GM12891 (cell line): ENCODE data around the gene RRAS2.
"Not testable (repeated sequence)": the region's sequence is repeated elsewhere in the genome, so short reads cannot be mapped to it uniquely, and the experiment has no call there.

Source experiments
- DNase-seq: peaks from one replicate; pipeline ENCODE4 v3.0.0; 2011; ENCODE audit warnings: low spot score; ENCODE audit not compliant: insufficient read length
- FAIRE-seq: peaks from 2 replicates; lab custom pipeline; 2011; peaks lifted over from hg19 to GRCh38; lab: Jason Lieb, UNC
- PAX5 ChIP-seq: IDR thresholded peaks from 2 replicates; pipeline ENCODE4 v1.6.1; 2011; ENCODE audit warnings: low read length, moderate library complexity, mild to moderate bottlenecking; ENCODE audit not compliant: insufficient read depth, severe bottlenecking
- POLR2A ChIP-seq: IDR thresholded peaks from 2 replicates; pipeline ENCODE4 v1.6.1; 2011; ENCODE audit warnings: low read depth, low read length, control low read depth
- POLR2AphosphoS5 ChIP-seq: IDR thresholded peaks from 2 replicates; pipeline ENCODE4 v1.6.1; 2011; ENCODE audit warnings: low read depth, low read length, control low read depth
- POU2F2 ChIP-seq: IDR thresholded peaks from 2 replicates; pipeline ENCODE4 v1.6.1; 2011; ENCODE audit warnings: low read depth, mild to moderate bottlenecking, control low read depth, low read length, moderate library complexity
- SPI1 ChIP-seq: IDR thresholded peaks from 2 replicates; pipeline ENCODE4 v1.6.1; 2011; ENCODE audit warnings: low read depth, low read length, control low read depth
- TAF1 ChIP-seq: IDR thresholded peaks from 2 replicates; pipeline ENCODE4 v1.6.1; 2011; ENCODE audit warnings: low read depth, low read length, control low read depth

The RRAS2 gene

DNA sequence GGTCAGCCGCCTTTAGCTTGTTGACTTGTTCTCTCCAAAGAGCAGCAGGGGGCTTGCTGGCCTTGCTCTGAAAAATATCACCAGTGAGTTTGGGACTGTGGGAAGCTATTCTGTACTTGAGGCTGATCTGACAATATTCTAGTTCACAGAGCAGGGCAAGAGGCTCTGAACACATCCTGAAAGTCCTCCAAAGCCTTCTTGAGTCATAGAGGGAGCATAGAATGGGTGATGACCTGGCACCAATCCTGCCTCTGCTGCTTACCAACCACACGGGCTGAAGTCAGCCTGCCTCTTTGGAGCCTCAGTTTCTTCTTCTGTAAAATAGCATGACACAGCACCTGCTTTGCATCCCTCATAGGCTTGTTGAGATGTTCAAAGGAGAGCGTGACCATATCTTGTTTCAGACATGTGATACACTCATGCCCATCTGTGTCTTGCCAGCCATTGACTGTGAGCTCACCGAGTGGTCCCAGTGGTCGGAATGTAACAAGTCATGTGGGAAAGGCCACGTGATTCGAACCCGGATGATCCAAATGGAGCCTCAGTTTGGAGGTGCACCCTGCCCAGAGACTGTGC lies 96.6 kb downstream of the RRAS2 start:
- FAIRE-seq (no peak), DNase-seq (no peak)
- TF ChIP-seq POLR2A (no peak), POLR2AphosphoS5 (no peak), TAF1 (no peak), POU2F2 (no peak), SPI1 (no peak), PAX5 (no peak)

- TF ChIP-seq TAF1 (no peak), POU2F2 (no peak), SPI1 (no peak), POLR2A (no peak), PAX5 (no peak), POLR2AphosphoS5 (no peak)
- DNase-seq (no peak), FAIRE-seq (no peak)
Observed at GRCh38 chr11:14261066-14261465, 97.9 kb downstream of the RRAS2 start.

GRCh38 chr11:14259878-14260277 lies 99.1 kb downstream of the RRAS2 start:
- TF ChIP-seq TAF1 (no peak), PAX5 (no peak), POU2F2 (no peak), POLR2A (no peak), POLR2AphosphoS5 (no peak), SPI1 (no peak)
- DNase-seq (no peak), FAIRE-seq (no peak)

DNA sequence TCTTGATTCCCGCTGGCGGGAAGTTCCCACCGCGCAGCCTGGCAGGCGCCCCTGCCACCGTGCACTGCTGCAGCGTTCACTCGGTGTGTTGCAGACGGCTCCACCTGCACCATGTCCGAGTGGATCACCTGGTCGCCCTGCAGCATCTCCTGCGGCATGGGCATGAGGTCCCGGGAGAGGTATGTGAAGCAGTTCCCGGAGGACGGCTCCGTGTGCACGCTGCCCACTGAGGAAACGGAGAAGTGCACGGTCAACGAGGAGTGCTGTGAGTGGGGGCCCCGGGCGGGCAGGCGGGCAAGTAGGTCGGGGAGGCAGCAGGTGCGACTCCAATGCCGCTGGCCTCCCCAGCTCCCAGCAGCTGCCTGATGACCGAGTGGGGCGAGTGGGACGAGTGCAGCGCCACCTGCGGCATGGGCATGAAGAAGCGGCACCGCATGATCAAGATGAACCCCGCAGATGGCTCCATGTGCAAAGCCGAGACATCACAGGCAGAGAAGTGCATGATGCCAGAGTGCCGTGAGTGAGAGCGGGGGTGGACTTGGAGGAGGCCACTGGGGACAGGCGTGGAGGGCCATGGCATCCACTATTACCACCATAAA lies 99.7 kb downstream of the RRAS2 start:
- FAIRE-seq (no peak), DNase-seq (no peak)
- TF ChIP-seq PAX5, result no peak
- no peak for TF ChIP-seq POLR2A
- no peak for TF ChIP-seq TAF1
- TF ChIP-seq SPI1, result no peak
- TF ChIP-seq POLR2AphosphoS5, result no peak
- no peak for TF ChIP-seq POU2F2

DNA sequence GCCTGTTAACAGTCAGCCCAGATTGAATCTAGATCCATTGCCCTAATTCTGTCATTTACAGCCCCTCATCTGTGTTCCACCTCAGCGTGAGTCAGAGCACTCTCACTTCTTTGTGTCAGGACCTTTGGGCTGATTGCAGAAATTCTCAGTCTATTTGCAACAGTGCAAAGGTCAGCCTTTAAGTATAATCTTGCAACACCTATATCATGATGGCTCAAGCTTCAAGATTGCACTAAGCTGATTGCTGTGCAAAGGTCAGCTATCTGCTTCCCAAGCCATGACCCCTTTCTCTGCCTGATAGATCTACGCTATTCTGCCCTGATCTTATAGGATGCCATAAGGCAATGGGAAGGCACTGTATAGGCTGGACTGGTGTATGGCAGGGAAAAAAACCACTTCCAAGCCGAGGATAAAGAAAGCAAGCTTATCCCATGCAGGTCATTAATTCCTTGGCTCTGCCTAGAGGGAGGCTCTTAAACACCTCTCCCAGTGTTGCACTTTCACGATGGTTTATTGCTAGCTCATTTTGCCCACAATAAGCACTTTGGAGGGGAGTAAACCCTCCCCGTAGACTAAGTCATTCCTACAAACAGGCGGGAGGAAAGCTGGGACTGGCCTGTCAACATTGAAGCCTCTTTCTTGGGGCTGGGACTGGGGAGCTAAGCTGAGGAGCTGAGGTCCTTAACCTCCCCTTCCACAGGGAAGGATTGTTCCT lies 100.6 kb downstream of the RRAS2 start:
- no peak for FAIRE-seq
- no peak for DNase-seq

GRCh38 chr11:14255238-14255534 lies 103.8 kb downstream of the RRAS2 start:
- no peak for DNase-seq
- TF ChIP-seq TAF1 (no peak), POLR2A (no peak), SPI1 (no peak), POU2F2 (no peak), PAX5 (no peak), POLR2AphosphoS5 (no peak)
- FAIRE-seq, result no peak

More for the DNA sequence above, 100.6 kb downstream of the RRAS2 start:
- TF ChIP-seq POU2F2 (no peak), TAF1 (no peak), POLR2A (no peak), PAX5 (no peak), SPI1 (no peak), POLR2AphosphoS5 (no peak)

DNA sequence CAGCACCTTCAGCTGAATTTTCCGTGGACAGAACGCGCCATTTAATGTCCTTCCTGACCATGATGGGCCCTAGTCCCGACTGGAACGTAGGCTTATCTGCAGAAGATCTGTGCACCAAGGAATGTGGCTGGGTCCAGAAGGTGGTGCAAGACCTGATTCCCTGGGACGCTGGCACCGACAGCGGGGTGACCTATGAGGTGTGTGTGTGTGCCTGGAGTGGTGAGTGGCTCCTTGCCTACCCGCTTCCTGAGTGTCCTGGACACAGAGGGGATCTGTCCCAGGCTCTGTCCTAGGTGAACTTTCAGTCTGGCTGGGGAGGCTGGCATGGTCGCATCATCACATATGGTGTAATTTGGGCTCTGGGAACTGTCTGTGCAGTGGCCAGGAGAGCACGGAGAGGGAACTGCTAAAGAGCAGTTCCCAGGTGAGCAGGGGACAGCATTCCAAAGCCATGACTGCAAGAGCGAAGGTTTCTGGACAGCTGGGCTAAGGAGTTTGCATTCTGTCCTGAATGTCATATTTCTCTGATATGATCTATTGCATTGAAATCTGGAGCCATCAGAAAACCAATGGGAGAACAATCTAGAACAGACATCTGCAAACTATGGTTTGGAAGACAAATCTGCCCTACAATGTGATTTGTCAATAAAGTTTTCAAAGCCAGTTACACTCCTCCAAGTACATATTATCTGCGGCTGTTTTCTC lies 104.3 kb downstream of the RRAS2 start:
- FAIRE-seq (no peak), DNase-seq (no peak)
- TF ChIP-seq POLR2AphosphoS5 (no peak), SPI1 (no peak), POU2F2 (no peak), POLR2A (no peak), TAF1 (no peak), PAX5 (no peak)

DNA sequence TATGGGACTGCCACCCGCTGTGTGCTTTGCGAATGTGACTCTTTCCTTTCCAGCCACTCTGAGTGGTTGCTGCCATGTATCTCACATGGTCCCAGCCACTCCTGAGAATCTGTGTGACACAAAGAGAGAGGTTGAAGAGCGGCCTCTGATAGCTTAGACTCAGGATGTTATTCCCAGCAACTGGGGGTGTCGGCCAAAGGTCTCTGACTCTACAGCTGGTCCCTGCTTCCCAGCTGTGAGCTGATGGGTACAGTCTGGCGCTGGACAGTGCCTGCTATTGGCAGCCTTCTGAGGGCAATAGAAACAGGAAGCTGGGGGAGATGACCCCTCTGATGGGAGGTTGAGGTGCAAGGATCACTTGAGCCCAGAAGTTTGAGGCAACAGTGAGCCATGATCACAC lies 105.1 kb downstream of the RRAS2 start:
- DNase-seq (no peak), FAIRE-seq (no peak)
- TF ChIP-seq POLR2A (no peak), TAF1 (no peak), POLR2AphosphoS5 (no peak), POU2F2 (no peak), PAX5 (no peak), SPI1 (no peak)

- no peak for FAIRE-seq
- no peak for DNase-seq
- TF ChIP-seq SPI1 (no peak), POLR2AphosphoS5 (no peak), TAF1 (no peak), POU2F2 (no peak), POLR2A (no peak), PAX5 (no peak)
Observed at GRCh38 chr11:14253421-14253820, 105.6 kb downstream of the RRAS2 start.

DNA sequence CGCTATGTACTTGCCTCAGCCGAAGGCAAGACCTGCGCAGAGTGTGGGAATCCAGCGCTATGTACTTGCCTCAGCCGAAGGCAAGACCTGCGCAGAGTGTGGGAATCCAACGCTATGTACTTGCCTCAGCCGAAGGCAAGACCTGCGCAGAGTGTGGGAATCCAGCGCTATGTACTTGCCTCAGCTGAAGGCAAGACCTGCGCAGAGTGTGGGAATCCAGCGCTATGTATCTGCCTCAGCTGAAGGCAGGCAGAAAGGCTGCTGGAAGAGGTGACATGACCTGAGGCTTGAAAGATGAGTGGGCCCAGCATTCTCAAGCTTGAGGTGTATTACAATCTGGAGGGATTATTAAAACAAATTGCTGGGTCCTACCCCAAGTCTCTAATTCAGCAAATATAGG lies 106.5 kb downstream of the RRAS2 start:
- DNase-seq, FAIRE-seq: not testable (repeated sequence)
